Measurements from ENCODE around the gene ISYNA1. TPM values are rescaled to one million over a fixed set of nuclear protein-coding genes. Genes with fewer than 3 reads are reported as not detected.

Gene ISYNA1
- total and polyA plus RNA-seq, 2 of the 13 experiments (the other 11 are each of a cell fraction or from before 2014, with no cell fraction given) = 29.6 to 48.5 TPM

GRCh38 chr19:18396471-18397241 lies 41.3 kb downstream of the ISYNA1 start (continued):
- peak; percentile 54 for TF ChIP-seq UBTF (CRISPR knock-in tag; IDR thresholded peaks at IDR 0.05)
- no peak; the same call in 1 of the 2 replicates for TF ChIP-seq ETV5 (CRISPR knock-in tag; IDR thresholded peaks at IDR 0.05; ENCODE audit: borderline replicate concordance)
- no peak for TF ChIP-seq SP2 (CRISPR knock-in tag; IDR thresholded peaks at IDR 0.05)
- TF ChIP-seq ZBTB8A (CRISPR knock-in tag; IDR thresholded peaks at IDR 0.05; ENCODE audit: borderline replicate concordance, low read depth) = no peak
- TF ChIP-seq PHB2 (IDR thresholded peaks at IDR 0.05; ENCODE audit: partially characterized antibody) = no peak
- no peak for TF ChIP-seq MIER3 (CRISPR knock-in tag; IDR thresholded peaks at IDR 0.05; ENCODE audit: borderline replicate concordance)
- no peak; the same call in 1 of the 2 replicates for TF ChIP-seq ZNF710 (CRISPR knock-in tag; IDR thresholded peaks at IDR 0.05; ENCODE audit: borderline replicate concordance)
- TF ChIP-seq ZKSCAN5 (CRISPR knock-in tag; IDR thresholded peaks at IDR 0.05) = no peak
- TF ChIP-seq SMARCC2 (IDR thresholded peaks at IDR 0.05) = no peak
- TF ChIP-seq U2AF1 (optimal IDR thresholded peaks at IDR 0.05; ENCODE audit: low read depth, low read length) = no peak
- TF ChIP-seq RNF219 (CRISPR knock-in tag; IDR thresholded peaks at IDR 0.05) = no peak
- TF ChIP-seq ZBTB43 (CRISPR knock-in tag; conservative IDR thresholded peaks at IDR 0.05) = no peak
- TF ChIP-seq SPEN (CRISPR knock-in tag; IDR thresholded peaks at IDR 0.05; ENCODE audit: low read depth) = peak; percentile 46; the same call in 1 of the 2 replicates
- peak; percentile 62; the same call in 1 of the 2 replicates for TF ChIP-seq MXD4 (CRISPR knock-in tag; IDR thresholded peaks at IDR 0.05)
- no peak for TF ChIP-seq ZBTB10 (CRISPR knock-in tag; IDR thresholded peaks at IDR 0.05; ENCODE audit: borderline replicate concordance)
- no peak for TF ChIP-seq RBAK (CRISPR knock-in tag; IDR thresholded peaks at IDR 0.05)
- TF ChIP-seq ZBTB38 (CRISPR knock-in tag; IDR thresholded peaks at IDR 0.05) = peak; percentile 65; the same call in 1 of the 2 replicates
- no peak for TF ChIP-seq ZNF235 (CRISPR knock-in tag; IDR thresholded peaks at IDR 0.05; ENCODE audit: borderline replicate concordance)
